ENCODE results near the gene CCDC152.
"Not testable (repeated sequence)": the region's sequence is repeated elsewhere in the genome, so short reads cannot be mapped to it uniquely, and the experiment has no call there.

The CCDC152 gene

GRCh38 chr5:42756606-42757601, at the start of gene CCDC152:
Gene CCDC152, plus strand, starts transcription at chr5:42756818. Its CDS starts 2,304 bp downstream, at chr5:42759122.
- DNase-seq (ENCODE audit: insufficient read length, low spot score) (no peak), FAIRE-seq (no peak)
- no peak for TF ChIP-seq CTCF (IDR thresholded peaks at IDR 0.05; ENCODE audit: insufficient read depth, missing control alignments)

GRCh38 chr5:42715785-42716184, 40.8 kb upstream of the CCDC152 start:
- FAIRE-seq, result no peak
- TF ChIP-seq CTCF (IDR thresholded peaks at IDR 0.05; ENCODE audit: insufficient read depth, missing control alignments), result no peak
- DNase-seq (ENCODE audit: insufficient read length, low spot score), result no peak

GRCh38 chr5:42718591-42718990, 38.0 kb upstream of the CCDC152 start:
- no peak for TF ChIP-seq CTCF (IDR thresholded peaks at IDR 0.05; ENCODE audit: insufficient read depth, missing control alignments)
- no peak for DNase-seq (ENCODE audit: insufficient read length, low spot score)
- no peak for FAIRE-seq

- DNase-seq (ENCODE audit: insufficient read length, low spot score), result no peak
- no peak for FAIRE-seq
- no peak for TF ChIP-seq CTCF (IDR thresholded peaks at IDR 0.05; ENCODE audit: insufficient read depth, missing control alignments)
Observed at GRCh38 chr5:42719034-42719433, 37.6 kb upstream of the CCDC152 start.

- DNase-seq (ENCODE audit: insufficient read length, low spot score) (no peak), FAIRE-seq (no peak)
- TF ChIP-seq CTCF (IDR thresholded peaks at IDR 0.05; ENCODE audit: insufficient read depth, missing control alignments), result no peak
Observed at GRCh38 chr5:42720251-42720650, 36.4 kb upstream of the CCDC152 start.

- TF ChIP-seq CTCF (IDR thresholded peaks at IDR 0.05; ENCODE audit: insufficient read depth, missing control alignments), result no peak
- no peak for FAIRE-seq
- no peak for DNase-seq (ENCODE audit: insufficient read length, low spot score)
Observed at GRCh38 chr5:42721484-42721883, 35.1 kb upstream of the CCDC152 start.

GRCh38 chr5:42734531-42735058, 22.0 kb upstream of the CCDC152 start:
- not testable (repeated sequence) for DNase-seq (ENCODE audit: insufficient read length, low spot score)

More at GRCh38 chr5:42734531-42735058, 22.0 kb upstream of the CCDC152 start:
- FAIRE-seq, result not testable (repeated sequence)
